Suprapubic skin (tissue), 4 donors: Measurements from ENCODE around the gene EHD4.

Experiments
- EP300 ChIP-seq: sonication (generic); formaldehyde crosslinking; IDR thresholded peaks from one replicate; pipeline ENCODE4 v1.6.1; 2017; ENCODE audit warnings: antibody characterized with exemption
- POLR2A ChIP-seq, 2 donors: fragments of 450-650 bp; IDR thresholded peaks; one replicate each; pipeline ENCODE4 v1.6.1; 2017; ENCODE audit warnings: antibody characterized with exemption in 2 of 2, mild to moderate bottlenecking in 2 of 2, moderate library complexity in 2 of 2
- POLR2AphosphoS5 ChIP-seq, 3 donors: sonication (generic); formaldehyde crosslinking; IDR thresholded peaks; one replicate each; pipeline ENCODE4 v1.6.1; 2017; ENCODE audit warnings: antibody characterized with exemption in 3 of 3
- TF ChIP-seq, protein P1 (sequence below), 2 donors: fragments of 200-600 bp in 1 of 2; fragments of 450-650 bp in 1 of 2; sonication (generic) in 1 of 2; IDR thresholded peaks; one replicate each; pipeline ENCODE4 v1.5.1; 2016 to 2019; ENCODE audit warnings: antibody characterized with exemption in 2 of 2, mild to moderate bottlenecking in 1 of 2, moderate library complexity in 1 of 2

DNA sequence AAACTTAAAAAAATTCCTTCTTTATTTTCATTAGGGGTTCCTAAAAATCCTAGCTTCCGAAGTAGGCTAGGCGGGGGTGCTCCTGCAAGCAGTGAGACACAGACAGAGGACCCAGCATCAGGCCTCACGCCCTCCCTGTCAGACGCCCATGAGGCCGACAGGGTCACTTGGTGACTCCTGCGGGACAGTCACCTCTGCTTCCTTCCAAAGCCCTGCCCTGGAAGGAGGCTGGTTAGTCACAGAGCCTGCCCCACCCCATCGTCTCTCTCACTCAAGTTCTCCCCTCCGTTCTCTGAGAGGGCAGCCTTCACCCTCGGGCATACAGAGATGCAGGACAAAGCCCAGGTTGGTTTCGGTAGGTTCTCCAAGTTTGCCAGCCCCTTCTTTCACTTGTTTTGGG lies 38.6 kb downstream of the EHD4 start:
- TF ChIP-seq, protein P1, sequence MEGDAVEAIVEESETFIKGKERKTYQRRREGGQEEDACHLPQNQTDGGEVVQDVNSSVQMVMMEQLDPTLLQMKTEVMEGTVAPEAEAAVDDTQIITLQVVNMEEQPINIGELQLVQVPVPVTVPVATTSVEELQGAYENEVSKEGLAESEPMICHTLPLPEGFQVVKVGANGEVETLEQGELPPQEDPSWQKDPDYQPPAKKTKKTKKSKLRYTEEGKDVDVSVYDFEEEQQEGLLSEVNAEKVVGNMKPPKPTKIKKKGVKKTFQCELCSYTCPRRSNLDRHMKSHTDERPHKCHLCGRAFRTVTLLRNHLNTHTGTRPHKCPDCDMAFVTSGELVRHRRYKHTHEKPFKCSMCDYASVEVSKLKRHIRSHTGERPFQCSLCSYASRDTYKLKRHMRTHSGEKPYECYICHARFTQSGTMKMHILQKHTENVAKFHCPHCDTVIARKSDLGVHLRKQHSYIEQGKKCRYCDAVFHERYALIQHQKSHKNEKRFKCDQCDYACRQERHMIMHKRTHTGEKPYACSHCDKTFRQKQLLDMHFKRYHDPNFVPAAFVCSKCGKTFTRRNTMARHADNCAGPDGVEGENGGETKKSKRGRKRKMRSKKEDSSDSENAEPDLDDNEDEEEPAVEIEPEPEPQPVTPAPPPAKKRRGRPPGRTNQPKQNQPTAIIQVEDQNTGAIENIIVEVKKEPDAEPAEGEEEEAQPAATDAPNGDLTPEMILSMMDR (IDR thresholded peaks at IDR 0.05): no peak
- TF ChIP-seq POLR2A (IDR thresholded peaks at IDR 0.05) (no peak), POLR2AphosphoS5 (IDR thresholded peaks at IDR 0.05) (no peak), EP300 (no peak)
